ENCODE results near the gene CSTPP1. TPM values are rescaled to one million over a fixed set of nuclear protein-coding genes. Genes with fewer than 3 reads are reported as not detected.

Gene CSTPP1
- total RNA-seq, 4 donors from 2014 or later, result 9.8 to 14.3 (median 11.1) TPM

GRCh38 chr11:46942172-46942571 lies 5.6 kb downstream of the CSTPP1 start:
- no peak for DNase-seq (ENCODE audit: low spot score)
- no peak for ATAC-seq (ENCODE audit: low FRiP score)
- no peak for TF ChIP-seq CTCF (IDR thresholded peaks at IDR 0.05)

- ATAC-seq (ENCODE audit: low FRiP score), result no peak
- no peak for TF ChIP-seq CTCF (IDR thresholded peaks at IDR 0.05)
- DNase-seq (ENCODE audit: low spot score), result no peak
Observed at GRCh38 chr11:46944356-46945075, 8.0 kb downstream of the CSTPP1 start.

DNA sequence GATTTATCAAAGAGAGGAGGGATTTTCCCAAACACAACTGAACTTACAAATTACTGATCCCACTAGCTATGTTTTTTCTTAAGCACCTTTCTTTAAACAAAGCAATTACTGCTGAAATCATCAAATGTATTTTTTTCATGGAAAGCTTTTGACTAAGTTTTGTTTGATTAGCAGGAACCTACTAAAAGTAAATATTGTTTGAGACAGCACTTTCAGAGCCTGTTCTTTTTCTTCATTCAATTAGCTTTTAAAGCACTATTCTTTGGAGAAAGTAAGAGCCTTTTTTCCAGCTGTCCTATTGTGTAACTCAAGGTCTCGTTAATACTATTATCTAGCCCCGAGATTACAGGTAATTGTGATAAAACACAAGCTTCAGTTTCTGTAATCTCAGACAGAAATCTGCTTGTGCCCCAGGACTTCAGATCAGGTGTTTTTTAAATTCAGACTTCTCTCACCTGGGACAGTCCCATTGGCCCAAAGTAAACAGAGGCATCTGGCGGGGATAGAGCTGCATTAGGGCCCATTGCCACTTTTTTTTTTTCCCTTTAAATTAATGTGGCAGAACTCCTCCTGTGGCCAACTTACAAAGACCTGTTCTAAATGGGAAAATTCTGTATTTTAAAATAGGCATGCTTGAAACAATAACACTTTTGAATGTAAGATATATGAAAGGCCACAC lies 11.0 kb downstream of the CSTPP1 start:
- ATAC-seq (ENCODE audit: low FRiP score) (no peak), DNase-seq (ENCODE audit: low spot score) (no peak)
- no peak for TF ChIP-seq CTCF (IDR thresholded peaks at IDR 0.05)

DNA sequence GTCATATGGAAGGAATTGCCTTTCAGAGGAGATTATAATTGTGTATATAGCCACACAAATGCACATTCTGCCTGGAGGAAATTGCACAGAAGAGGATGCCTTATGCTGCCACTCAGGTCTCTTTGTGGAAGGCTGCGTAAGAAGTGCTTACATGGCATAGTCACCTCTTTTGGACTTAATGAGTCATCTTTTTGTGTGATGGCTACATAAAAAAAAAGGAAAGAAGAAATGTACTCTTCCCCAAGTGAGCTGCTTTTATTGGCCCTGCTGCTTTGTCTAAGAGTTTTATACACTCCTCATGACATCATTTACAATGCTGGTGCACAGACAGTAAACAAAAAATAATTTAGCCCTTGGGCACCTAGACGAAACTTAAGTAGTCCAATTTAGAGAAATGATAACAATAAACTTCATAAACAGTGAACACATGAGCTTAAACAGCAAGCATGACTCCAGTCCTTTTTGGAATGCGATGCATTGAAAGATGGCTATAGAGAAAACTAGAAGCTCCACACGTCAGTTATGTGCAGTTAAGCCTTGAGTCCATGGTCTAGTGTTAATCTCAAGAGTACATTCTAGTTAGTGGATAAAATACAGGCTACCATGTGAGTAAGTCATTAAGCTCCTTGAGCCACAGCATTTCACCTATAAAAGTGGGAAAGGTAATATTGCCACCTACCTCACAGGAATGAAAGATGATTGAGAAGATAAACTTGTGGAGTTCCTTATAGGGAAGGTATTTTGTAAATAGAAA lies 12.0 kb downstream of the CSTPP1 start:
- TF ChIP-seq CTCF (IDR thresholded peaks at IDR 0.05), result no peak
- DNase-seq (ENCODE audit: low spot score) (no peak), ATAC-seq (ENCODE audit: low FRiP score) (no peak)

DNA sequence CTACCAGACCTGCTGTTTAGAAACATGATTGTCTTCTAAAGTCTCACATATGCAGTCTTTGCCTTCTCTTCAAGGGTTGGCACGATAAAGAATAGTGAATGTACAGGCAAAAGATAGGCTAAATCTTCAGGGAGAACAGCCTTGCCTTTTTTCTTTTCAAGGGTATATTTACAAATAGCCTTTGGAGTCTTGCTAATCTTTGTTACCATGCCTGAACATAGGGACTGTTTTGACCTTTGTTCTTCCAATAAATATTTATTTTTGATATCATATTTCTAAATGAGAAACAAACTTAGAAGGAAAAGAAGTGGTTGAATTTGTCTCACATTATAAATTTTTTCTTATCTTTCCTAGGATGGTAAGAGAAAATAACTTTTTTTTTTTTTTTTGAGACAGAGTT lies 12.7 kb downstream of the CSTPP1 start:
- no peak for TF ChIP-seq CTCF (IDR thresholded peaks at IDR 0.05)
- ATAC-seq (ENCODE audit: low FRiP score) (no peak), DNase-seq (ENCODE audit: low spot score) (no peak)

GRCh38 chr11:46951864-46952263 lies 15.3 kb downstream of the CSTPP1 start:
- no peak for TF ChIP-seq CTCF (IDR thresholded peaks at IDR 0.05)
- no peak for ATAC-seq (ENCODE audit: low FRiP score)
- DNase-seq (ENCODE audit: low spot score), result no peak
